Measurements from ENCODE around the gene RFTN2.
A peak's percentile ranks its signal among the peaks of the same experiment; 100 is the strongest.
"Not testable (repeated sequence)": the region's sequence is repeated elsewhere in the genome, so short reads cannot be mapped to it uniquely, and the experiment has no call there.

The RFTN2 gene

GRCh38 chr2:197674591-197674990 lies 796 bp downstream of the RFTN2 start:
- peak in 19 of 56 donors; percentile 1 to 26 (median 6) for DNase-seq

GRCh38 chr2:197674060-197674459 lies 1.3 kb downstream of the RFTN2 start:
- DNase-seq = peak in 3 of 56 donors; percentile 1 to 3 (median 2)

GRCh38 chr2:197673606-197674005 lies 1.8 kb downstream of the RFTN2 start:
- DNase-seq = no peak

DNA sequence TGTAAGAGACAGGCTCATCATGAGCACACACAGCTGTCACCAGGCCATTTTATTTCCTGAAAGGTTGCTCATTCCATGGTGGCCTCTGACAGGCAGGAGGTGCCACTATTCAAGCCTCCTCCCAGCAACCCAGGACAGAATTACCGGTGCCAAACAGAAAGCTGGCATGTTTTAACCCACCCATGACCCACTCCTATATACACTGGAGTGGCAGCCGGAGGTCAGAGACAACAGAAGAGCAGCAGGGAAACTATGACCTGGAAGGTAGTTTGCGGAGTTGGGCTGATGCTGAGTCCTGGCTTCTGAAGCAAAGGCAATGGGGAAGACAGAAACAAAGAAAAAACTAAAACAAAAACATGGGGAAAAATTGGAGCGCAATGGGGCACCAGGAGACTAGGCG lies 2.3 kb downstream of the RFTN2 start:
- DNase-seq = peak in 13 of 56 donors; percentile 2 to 23 (median 7)

GRCh38 chr2:197672371-197672893 lies 3.0 kb downstream of the RFTN2 start:
- no peak for DNase-seq

DNA sequence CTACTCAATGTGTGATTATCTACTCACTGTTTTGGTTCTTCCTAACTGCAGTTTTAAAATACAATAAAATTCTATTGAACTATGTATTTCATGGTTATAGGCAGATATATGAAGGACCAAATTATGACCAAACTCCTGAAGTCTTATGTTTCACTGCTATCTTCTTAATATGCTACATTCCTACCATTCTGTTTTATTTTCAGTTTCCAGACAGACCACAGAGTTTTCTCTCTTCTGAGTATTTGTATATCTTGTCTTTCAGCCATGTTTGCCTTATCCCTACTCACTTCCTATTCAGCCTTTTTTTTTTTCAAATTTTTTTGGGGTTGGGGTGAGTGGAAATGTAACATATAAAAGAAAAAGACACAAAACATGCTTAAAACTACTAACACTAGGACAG lies 6.3 kb downstream of the RFTN2 start:
- DNase-seq = no peak

DNA sequence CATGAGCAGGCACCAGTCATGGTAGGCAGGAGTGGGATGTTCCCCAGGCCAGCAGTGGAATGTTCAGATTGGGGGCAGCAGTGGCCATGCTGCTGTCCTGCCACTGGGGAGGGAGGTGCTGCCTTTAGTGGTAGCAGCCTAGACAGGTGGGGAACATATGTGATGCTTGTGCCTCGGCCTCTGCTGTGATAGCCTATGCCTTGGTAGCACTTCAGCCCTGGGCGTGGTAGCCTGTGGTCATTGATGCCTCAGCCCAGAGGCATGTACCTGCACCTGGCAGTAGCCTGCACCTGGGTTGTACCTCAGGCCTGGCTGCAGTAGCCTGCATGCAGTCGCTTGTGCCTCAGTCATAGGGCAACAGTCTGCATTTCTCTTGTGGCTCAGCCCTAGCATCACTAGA lies 7.1 kb downstream of the RFTN2 start:
- DNase-seq = no peak

DNA sequence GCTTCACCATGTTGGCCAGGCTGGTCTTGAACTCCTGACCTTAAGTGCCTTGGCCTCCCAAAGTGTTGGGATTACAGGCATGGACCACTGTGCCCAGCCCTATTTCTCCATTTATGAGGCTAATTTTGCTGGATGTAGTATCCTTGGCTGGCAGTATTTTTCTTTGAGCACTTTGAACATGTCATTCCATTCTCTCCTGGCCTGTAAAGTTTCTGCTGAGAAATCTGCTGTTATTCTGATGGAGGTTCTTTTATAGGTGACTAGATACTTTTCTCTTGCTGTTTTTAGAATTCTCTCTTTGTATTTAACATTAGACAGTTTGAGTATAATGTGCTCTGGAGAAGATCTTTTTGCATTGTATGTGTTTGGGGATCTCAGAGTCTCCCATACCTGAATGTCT lies 9.1 kb downstream of the RFTN2 start:
- DNase-seq = no peak

- DNase-seq = no peak
Observed at GRCh38 chr2:197661626-197662025, 13.8 kb downstream of the RFTN2 start.

DNA sequence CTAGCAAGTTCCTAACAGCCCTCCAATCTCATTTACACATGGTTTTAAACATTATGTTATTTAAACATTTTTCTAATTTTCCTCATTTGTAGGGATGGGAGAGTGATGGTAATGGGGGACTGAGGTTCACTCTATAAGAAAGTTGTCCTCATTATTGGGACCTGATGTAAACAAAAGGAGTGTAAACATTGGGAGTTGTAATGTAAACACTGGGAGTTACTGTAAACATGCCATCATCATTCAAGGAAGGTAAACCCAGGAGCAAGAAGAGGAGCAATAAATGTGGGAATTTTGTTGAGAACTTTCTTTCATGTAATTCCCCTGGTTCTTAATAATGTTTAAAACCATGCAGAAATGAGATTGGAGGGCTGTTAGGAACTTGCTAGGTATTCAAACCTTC lies 17.8 kb downstream of the RFTN2 start:
- DNase-seq = no peak

- DNase-seq = no peak
Observed at GRCh38 chr2:197647961-197648690, 27.3 kb downstream of the RFTN2 start.

DNA sequence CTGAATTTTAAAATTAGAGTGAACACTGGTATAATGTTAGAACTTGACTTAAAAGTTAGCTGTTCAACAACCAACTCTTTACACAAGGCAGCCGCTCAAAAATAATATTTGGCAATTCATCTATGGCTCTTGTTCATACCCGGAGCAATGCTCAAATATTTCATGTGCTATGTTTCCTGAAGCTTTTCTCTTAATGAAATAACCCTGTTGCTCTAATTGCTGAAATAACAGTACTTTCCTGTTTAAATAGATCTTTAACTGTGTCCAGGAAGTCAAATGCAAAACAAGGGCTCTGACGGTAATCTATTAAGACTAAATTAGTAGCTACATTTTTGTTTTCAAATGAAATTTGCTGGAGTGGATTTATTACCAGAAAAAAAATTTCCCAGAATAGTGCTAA lies 33.7 kb downstream of the RFTN2 start:
- no peak for DNase-seq

GRCh38 chr2:197640571-197641122 lies 34.7 kb downstream of the RFTN2 start:
- not testable (repeated sequence) for DNase-seq

GRCh38 chr2:197633109-197633657 lies 42.2 kb downstream of the RFTN2 start:
- no peak for DNase-seq

DNA sequence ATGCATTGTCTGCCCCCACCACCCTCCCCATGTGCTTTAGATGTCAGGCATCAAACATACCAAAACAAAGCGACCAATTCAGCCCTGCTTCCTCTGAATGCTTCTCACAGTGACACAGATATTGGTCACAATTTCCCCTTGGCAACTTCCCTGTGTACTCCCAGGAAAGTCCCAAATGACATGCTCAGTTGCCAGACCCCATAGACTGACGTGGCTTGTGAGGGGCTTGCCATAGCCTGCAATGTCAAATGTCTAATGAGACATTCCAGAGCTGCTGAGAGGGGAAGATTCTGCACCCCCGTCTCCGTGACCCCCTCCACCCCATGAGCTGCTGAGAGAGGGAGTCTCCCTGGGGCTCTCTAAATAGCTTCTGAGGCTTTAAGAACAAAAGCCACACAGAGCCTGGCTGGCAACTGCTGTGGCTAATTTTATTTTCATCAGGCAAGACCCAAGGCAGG lies 47.3 kb downstream of the RFTN2 start:
- peak in 51 of 56 donors; percentile 16 to 87 (median 54) for DNase-seq

- no peak for DNase-seq
Observed at GRCh38 chr2:197626965-197627625, 48.3 kb downstream of the RFTN2 start.

- DNase-seq = no peak
Observed at GRCh38 chr2:197620133-197620532, 55.3 kb downstream of the RFTN2 start.

GRCh38 chr2:197615016-197615652 lies 60.3 kb downstream of the RFTN2 start:
- DNase-seq = no peak

GRCh38 chr2:197614532-197614931 lies 60.9 kb downstream of the RFTN2 start:
- peak in 26 of 56 donors; percentile 4 to 78 (median 27) for DNase-seq

- DNase-seq = no peak
Observed at GRCh38 chr2:197613509-197613987, 61.8 kb downstream of the RFTN2 start.

- no peak for DNase-seq
Observed at GRCh38 chr2:197606180-197606579, 69.2 kb downstream of the RFTN2 start.
